MM.1S (cell line): ENCODE results near the gene SP6.

Experiments
- DNase-seq: peaks from one replicate; pipeline ENCODE4 v3.0.0-alpha.2; 2015
- H2AFZ ChIP-seq: fragments of 300-600 bp; sonication (generic); 2 replicates; pipeline ENCODE4 v1.6.0; 2016; ENCODE audit warnings: antibody characterized with exemption, low read length
- H3F3A ChIP-seq: fragments of 300-600 bp; sonication (generic); 2 replicates; pipeline ENCODE4 v1.6.1; 2016; ENCODE audit warnings: mild to moderate bottlenecking, antibody characterized with exemption, low read length, moderate library complexity, mixed read lengths; ENCODE audit not compliant: insufficient read depth
- H3K27ac ChIP-seq: fragments of 300-600 bp; sonication (generic); 2 replicates; pipeline ENCODE4 v1.5.1; 2016; ENCODE audit warnings: mild to moderate bottlenecking, low read length
- H3K27me3 ChIP-seq: fragments of 300-600 bp; sonication (generic); replicated peaks from 2 replicates; pipeline ENCODE4 v1.6.0; 2016; ENCODE audit warnings: low read length; ENCODE audit not compliant: insufficient read depth
- H3K36me3 ChIP-seq: fragments of 300-600 bp; sonication (generic); replicated peaks from 2 replicates; pipeline ENCODE4 v1.6.1; 2016; ENCODE audit warnings: mild to moderate bottlenecking, low read length, mixed read lengths; ENCODE audit not compliant: insufficient read depth
- H3K4me1 ChIP-seq: fragments of 300-600 bp; sonication (generic); 2 replicates; pipeline ENCODE4 v1.6.1; 2016; ENCODE audit warnings: low read length, mixed read lengths
- H3K4me2 ChIP-seq: fragments of 300-600 bp; sonication (generic); 2 replicates; pipeline ENCODE4 v1.6.0; 2016; ENCODE audit warnings: low read depth, low read length
- H3K4me3 ChIP-seq: fragments of 300-600 bp; sonication (generic); 2 replicates; pipeline ENCODE4 v1.5.1; 2016; ENCODE audit warnings: low read length, mixed read lengths
- H3K79me2 ChIP-seq: fragments of 300-600 bp; sonication (generic); 2 replicates; pipeline ENCODE4 v1.6.1; 2016; ENCODE audit warnings: mixed run types, low read length, mixed read lengths
- H3K9ac ChIP-seq: fragments of 300-600 bp; sonication (generic); 2 replicates; pipeline ENCODE4 v1.6.1; 2016; ENCODE audit warnings: low read length, mixed read lengths
- H3K9me2 ChIP-seq: fragments of 300-600 bp; sonication (generic); replicated peaks from 2 replicates; pipeline ENCODE4 v1.6.1; 2016; ENCODE audit warnings: mild to moderate bottlenecking, low read length, mixed read lengths; ENCODE audit not compliant: insufficient read depth
- H3K9me3 ChIP-seq: fragments of 300-600 bp; sonication (generic); replicated peaks from 2 replicates; pipeline ENCODE4 v1.6.1; 2016; ENCODE audit warnings: mild to moderate bottlenecking, low read length, mixed read lengths; ENCODE audit not compliant: insufficient read depth
- H4K20me1 ChIP-seq: fragments of 300-600 bp; sonication (generic); 2 replicates; pipeline ENCODE4 v1.6.1; 2016; ENCODE audit warnings: mild to moderate bottlenecking, low read length, moderate library complexity, mixed read lengths; ENCODE audit not compliant: insufficient read depth
- EZH2 ChIP-seq: fragments of 300-600 bp; sonication (generic); optimal IDR thresholded peaks from 2 replicates; pipeline ENCODE3; 2017; ENCODE audit warnings: low read depth, mild to moderate bottlenecking, antibody characterized with exemption, low read length, mixed read lengths
- EZH2phosphoT487 ChIP-seq: fragments of 300-600 bp; sonication (generic); IDR thresholded peaks from 2 replicates; pipeline ENCODE4 v1.6.1; 2018; ENCODE audit warnings: antibody characterized with exemption, low read length
- TF ChIP-seq, protein P1 (sequence below): fragments of 300-600 bp; sonication (generic); IDR thresholded peaks from 2 replicates; pipeline ENCODE4 v1.5.1; 2016; ENCODE audit warnings: antibody characterized with exemption, low read length, mixed read lengths

The SP6 gene

DNA sequence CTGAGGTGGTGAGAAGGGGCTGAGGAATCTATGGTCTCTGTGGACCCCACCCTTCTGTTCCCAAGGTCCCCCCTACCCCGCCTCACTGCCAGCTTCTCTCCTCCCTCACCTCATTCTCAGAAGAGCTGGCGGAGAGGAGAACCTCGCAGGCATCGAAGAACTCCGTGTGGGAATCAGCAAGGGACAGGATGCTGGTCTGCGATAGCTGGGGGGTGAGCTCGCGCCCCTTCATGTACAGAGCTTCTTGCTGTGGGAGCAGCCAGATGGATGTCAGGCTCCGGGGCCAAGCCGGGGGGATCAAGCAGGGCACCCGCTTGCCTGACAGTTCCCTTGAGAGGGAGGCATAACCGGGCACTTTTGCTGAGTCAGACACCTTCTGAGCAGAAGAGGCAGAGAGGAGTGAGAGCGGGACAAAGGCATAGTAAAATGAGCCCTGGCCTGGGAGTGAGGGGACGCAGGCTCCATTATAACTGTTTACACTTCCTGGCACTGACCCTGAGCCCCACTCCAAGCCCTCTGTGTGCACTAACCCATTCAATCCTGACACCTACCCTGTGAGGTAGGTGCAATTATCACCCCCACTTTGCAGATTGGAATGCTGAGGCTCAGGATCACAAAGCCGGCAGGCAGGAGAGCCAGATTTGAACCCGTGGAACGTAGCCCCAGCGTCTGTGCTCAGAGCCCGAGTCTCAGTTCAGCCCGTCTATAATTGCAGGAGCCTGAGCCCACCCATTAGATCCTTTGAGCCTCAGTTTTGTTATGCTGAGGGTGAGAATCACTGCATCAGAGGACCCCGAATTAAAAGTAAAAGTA is 35.7 kb downstream of the SP6 start:
- H3K4me3 ChIP-seq = no peak overlapping the region
- H2AFZ ChIP-seq = no peak overlapping the region
- H3K79me2 ChIP-seq = peaks cover 1% of the 10 kb centered on the region; the same call in 1 of the 2 replicates
- H3K36me3 ChIP-seq = no peaks in the 10 kb centered on the region
- no peak overlapping the region for H3K27ac ChIP-seq
- no peak overlapping the region for H3K4me2 ChIP-seq
- H3K4me1 ChIP-seq = 0 out of 2 replicates have a peak, but pooled peaks cover 1% of the 10 kb centered on the region
- H3K27me3 ChIP-seq = no peaks in the 10 kb centered on the region
- no peak for TF ChIP-seq EZH2
- no peak for TF ChIP-seq EZH2phosphoT487
- TF ChIP-seq, protein P1, sequence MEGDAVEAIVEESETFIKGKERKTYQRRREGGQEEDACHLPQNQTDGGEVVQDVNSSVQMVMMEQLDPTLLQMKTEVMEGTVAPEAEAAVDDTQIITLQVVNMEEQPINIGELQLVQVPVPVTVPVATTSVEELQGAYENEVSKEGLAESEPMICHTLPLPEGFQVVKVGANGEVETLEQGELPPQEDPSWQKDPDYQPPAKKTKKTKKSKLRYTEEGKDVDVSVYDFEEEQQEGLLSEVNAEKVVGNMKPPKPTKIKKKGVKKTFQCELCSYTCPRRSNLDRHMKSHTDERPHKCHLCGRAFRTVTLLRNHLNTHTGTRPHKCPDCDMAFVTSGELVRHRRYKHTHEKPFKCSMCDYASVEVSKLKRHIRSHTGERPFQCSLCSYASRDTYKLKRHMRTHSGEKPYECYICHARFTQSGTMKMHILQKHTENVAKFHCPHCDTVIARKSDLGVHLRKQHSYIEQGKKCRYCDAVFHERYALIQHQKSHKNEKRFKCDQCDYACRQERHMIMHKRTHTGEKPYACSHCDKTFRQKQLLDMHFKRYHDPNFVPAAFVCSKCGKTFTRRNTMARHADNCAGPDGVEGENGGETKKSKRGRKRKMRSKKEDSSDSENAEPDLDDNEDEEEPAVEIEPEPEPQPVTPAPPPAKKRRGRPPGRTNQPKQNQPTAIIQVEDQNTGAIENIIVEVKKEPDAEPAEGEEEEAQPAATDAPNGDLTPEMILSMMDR = no peak
- no peaks in the 10 kb centered on the region for H3K9me2 ChIP-seq
- H3F3A ChIP-seq = no peaks in the 10 kb centered on the region
- no peaks in the 10 kb centered on the region for H3K9me3 ChIP-seq
- DNase-seq = no peak
- H3K9ac ChIP-seq = no peak overlapping the region
- H4K20me1 ChIP-seq = no peaks in the 10 kb centered on the region

DNA sequence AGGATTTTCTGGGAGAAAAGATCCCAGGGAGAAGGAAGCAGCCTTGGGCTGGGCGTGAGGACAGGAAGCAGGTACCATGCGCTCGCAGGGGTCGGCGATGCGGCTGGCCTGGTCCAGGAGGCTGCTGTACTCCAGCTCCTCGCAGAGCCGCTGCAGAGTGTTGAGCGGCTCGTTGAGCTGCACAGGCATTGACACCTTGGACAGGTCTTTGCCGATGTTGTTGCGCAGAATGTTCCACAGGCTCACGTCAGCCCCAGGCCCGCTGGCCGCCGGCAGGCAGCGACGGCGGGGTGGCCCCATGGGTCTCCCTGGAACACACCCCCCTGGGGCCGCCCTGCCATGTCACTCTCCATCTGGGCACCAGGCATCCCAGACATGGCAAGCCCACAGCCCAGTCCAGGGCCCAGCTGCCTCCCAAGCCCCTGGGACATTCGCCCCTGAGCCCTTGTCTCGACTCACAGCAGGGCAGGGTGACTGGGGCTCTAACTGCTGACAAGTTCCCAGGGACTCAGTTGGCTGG is 37.4 kb downstream of the SP6 start:
- no peaks in the 10 kb centered on the region for H3K9me3 ChIP-seq
- no peaks in the 10 kb centered on the region for H4K20me1 ChIP-seq
- DNase-seq = no peak
- TF ChIP-seq EZH2phosphoT487 (no peak), EZH2 (no peak)
- TF ChIP-seq, protein P1 = no peak
- no peak overlapping the region for H3K9ac ChIP-seq
- no peak overlapping the region for H3K27ac ChIP-seq
- H3F3A ChIP-seq = no peaks in the 10 kb centered on the region
- H3K36me3 ChIP-seq = no peaks in the 10 kb centered on the region
- no peaks in the 10 kb centered on the region for H3K27me3 ChIP-seq
- no peaks in the 10 kb centered on the region for H3K79me2 ChIP-seq
- no peak overlapping the region for H2AFZ ChIP-seq
- no peaks in the 10 kb centered on the region for H3K9me2 ChIP-seq
- no peak overlapping the region for H3K4me2 ChIP-seq
- H3K4me3 ChIP-seq = no peak overlapping the region
- H3K4me1 ChIP-seq = no peaks in the 10 kb centered on the region

DNA sequence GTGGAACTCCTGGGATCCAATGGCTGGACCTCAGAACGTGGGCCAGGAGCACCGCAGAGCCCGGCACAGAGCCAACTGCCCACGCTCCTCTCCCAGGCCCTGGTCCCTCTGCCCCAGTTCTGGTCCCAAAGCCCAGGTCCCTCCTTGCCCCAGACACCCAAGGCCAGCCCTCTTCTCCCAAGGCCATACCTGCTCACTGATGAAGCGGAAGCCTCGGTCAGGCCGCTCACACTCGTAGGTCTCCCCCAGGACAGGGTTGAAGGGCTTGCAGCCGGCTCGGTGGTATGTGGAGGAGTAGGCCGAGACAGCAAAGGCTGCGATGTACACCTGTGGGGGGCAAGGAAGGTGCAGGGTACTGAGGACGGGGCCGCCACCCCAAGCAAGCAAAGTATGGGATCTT is 37.9 kb downstream of the SP6 start:
- no peaks in the 10 kb centered on the region for H3F3A ChIP-seq
- no peak overlapping the region for H3K4me2 ChIP-seq
- no peaks in the 10 kb centered on the region for H3K9me3 ChIP-seq
- H3K79me2 ChIP-seq = no peaks in the 10 kb centered on the region
- H3K4me1 ChIP-seq = no peaks in the 10 kb centered on the region
- H3K9ac ChIP-seq = no peak overlapping the region
- H4K20me1 ChIP-seq = no peaks in the 10 kb centered on the region
- no peak overlapping the region for H3K27ac ChIP-seq
- H3K27me3 ChIP-seq = no peaks in the 10 kb centered on the region
- no peak overlapping the region for H3K4me3 ChIP-seq
- no peak for DNase-seq
- TF ChIP-seq EZH2phosphoT487 = no peak
- TF ChIP-seq EZH2 = no peak
- TF ChIP-seq, protein P1 = no peak
- no peaks in the 10 kb centered on the region for H3K9me2 ChIP-seq
- H3K36me3 ChIP-seq = no peaks in the 10 kb centered on the region
- H2AFZ ChIP-seq = no peak overlapping the region
